Amniotic stem cell (primary cell): ENCODE measurements around the gene PNMA6E.

ENCODE experiments used
- DNase-seq: peaks from one replicate; lab custom pipeline; 2025; lab: John Stamatoyannopoulos, UW

The PNMA6E gene

DNA sequence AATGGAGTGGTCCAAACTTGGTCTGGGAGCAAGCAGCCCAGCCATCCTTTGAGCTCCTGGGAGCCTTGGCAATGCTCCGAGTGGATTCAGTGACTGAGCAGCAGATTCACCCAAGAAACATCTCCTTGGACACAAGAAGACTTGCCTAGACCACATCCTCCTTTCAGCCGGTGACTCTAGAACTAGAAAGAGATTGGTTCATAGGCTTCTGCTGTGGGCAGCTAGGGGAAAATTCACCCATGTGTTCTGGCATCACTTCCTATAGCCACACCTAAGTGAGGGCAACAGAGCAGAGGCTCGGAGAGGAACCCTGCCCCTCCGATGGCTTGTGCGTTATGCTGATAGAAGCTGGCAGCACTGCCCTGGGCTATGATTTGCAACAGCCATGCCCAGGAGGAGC lies 51.2 kb downstream of the PNMA6E start:
- DNase-seq = no peak

GRCh38 chrX:153348421-153348820 lies 52.7 kb downstream of the PNMA6E start:
- no peak for DNase-seq

GRCh38 chrX:153347530-153347929 lies 53.6 kb downstream of the PNMA6E start:
- DNase-seq = no peak
